Measurements from ENCODE around the gene ERN1.

- no peak for TF ChIP-seq CTCF (IDR thresholded peaks at IDR 0.05)
- no peak for TF ChIP-seq POLR2A (IDR thresholded peaks at IDR 0.05)
Measured at GRCh38 chr17:64157669-64158180, 27.8 kb upstream of the ERN1 start.
